C1 segment of cervical spinal cord (tissue), 14 donors: Measurements from ENCODE around the gene ULBP2.
"Not testable (repeated sequence)": the region's sequence is repeated elsewhere in the genome, so short reads cannot be mapped to it uniquely, and the experiment has no call there.

Experiments used
- DNase-seq, 14 donors: peaks; one replicate each; lab custom pipeline; 2025; lab: John Stamatoyannopoulos, UW

The ULBP2 gene

GRCh38 chr6:149908480-149908879 lies 33.3 kb upstream of the ULBP2 start:
- DNase-seq: not testable (repeated sequence)

- DNase-seq: no peak
Observed at GRCh38 chr6:149909701-149910470, 31.9 kb upstream of the ULBP2 start.

GRCh38 chr6:149910721-149911151 lies 31.1 kb upstream of the ULBP2 start:
- DNase-seq: no peak

GRCh38 chr6:149912680-149913079 lies 29.1 kb upstream of the ULBP2 start:
- not testable (repeated sequence) for DNase-seq

- no peak for DNase-seq
Observed at GRCh38 chr6:149913085-149913484, 28.7 kb upstream of the ULBP2 start.

GRCh38 chr6:149913540-149914240 lies 28.1 kb upstream of the ULBP2 start:
- DNase-seq: no peak

- DNase-seq: no peak
Observed at GRCh38 chr6:149915970-149916865, 25.6 kb upstream of the ULBP2 start.

GRCh38 chr6:149917679-149918078 lies 24.1 kb upstream of the ULBP2 start:
- no peak for DNase-seq

- no peak for DNase-seq
Observed at GRCh38 chr6:149918151-149918905, 23.5 kb upstream of the ULBP2 start.

GRCh38 chr6:149919126-149919833 lies 22.5 kb upstream of the ULBP2 start:
- DNase-seq: not testable (repeated sequence)

- DNase-seq: no peak
Observed at GRCh38 chr6:149919834-149920225, 22.0 kb upstream of the ULBP2 start.

GRCh38 chr6:149921361-149921760 lies 20.5 kb upstream of the ULBP2 start:
- no peak for DNase-seq

GRCh38 chr6:149922091-149922490 lies 19.7 kb upstream of the ULBP2 start:
- DNase-seq: not testable (repeated sequence)

- DNase-seq: peak in 13 of 14 donors; percentile 17 to 77 (median 55)
Observed at GRCh38 chr6:149922642-149923326, 19.0 kb upstream of the ULBP2 start, which contains the start of gene RAET1G. Gene RAET1G (minus strand): TSS chr6:149923121. CDS start chr6:149923010, 111 bp downstream.

GRCh38 chr6:149923327-149923986 lies 18.4 kb upstream of the ULBP2 start:
- no peak for DNase-seq

- no peak for DNase-seq
Observed at GRCh38 chr6:149924206-149924932, 17.4 kb upstream of the ULBP2 start.

GRCh38 chr6:149924933-149925252 lies 16.9 kb upstream of the ULBP2 start:
- no peak for DNase-seq

GRCh38 chr6:149925253-149925973 lies 16.4 kb upstream of the ULBP2 start:
- DNase-seq: no peak
